ENCODE results near the gene CFAP70. TPM values are rescaled to one million over a fixed set of nuclear protein-coding genes. Genes with fewer than 3 reads are reported as not detected.

CFAP70 gene
- total RNA-seq, 1 experiment from 2014 or later: 0.10 TPM

DNA sequence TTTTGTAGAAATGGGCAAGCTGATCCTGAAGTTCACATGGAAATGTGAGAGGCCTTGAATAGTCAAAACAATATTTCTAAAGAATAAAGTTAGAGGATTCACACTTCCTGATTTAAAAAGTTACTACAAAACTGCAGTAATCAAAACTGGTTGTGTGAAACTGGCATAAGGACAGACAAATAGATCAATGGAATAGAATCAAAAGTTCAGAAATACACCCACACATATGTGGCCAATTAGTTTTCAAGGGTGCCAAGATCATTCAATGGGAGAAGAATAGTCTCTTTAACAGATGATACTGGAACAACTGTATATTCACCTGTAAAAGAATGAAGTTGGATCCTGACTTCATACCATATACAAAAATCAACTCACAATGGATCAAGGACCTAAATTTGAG is 139.3 kb downstream of the CFAP70 start:
- no TSS peak for BruUV-seq (replicated peaks)
- intact Hi-C loops (cut with micrococcal nuclease; ENCODE audit: unreplicated experiment) (no loop called here), in situ Hi-C loops (cut with HindIII; ENCODE audit: low pct_unique_long_range_greater_than_20kb, low sequenced_read_pairs) (no loop called here)
- ATAC-seq: no peak
- H3K36me3 ChIP-seq (ENCODE audit: control insufficient read depth, insufficient read depth, low read length): no peaks in the 10 kb centered on the region
- H3K4me3 ChIP-seq (ENCODE audit: low read depth in 2 of 2, low read length in 2 of 2): no peak overlapping the region
- no peaks in the 10 kb centered on the region for H3K9me3 ChIP-seq (ENCODE audit: control insufficient read depth, insufficient read depth, low read depth, low read length)
- no peak overlapping the region for H3K27ac ChIP-seq (ENCODE audit: low read length)
- no peak for DNase-seq (ENCODE audit: low read depth, low spot score)
- no peaks in the 10 kb centered on the region for H3K27me3 ChIP-seq (ENCODE audit: control insufficient read depth, insufficient read depth, low read length)
- CTCF ChIA-PET: no interaction called here
- H3K4me1 ChIP-seq (ENCODE audit: control insufficient read depth, insufficient read depth, low read length): no peaks in the 10 kb centered on the region
- TF ChIP-seq, protein P1, sequence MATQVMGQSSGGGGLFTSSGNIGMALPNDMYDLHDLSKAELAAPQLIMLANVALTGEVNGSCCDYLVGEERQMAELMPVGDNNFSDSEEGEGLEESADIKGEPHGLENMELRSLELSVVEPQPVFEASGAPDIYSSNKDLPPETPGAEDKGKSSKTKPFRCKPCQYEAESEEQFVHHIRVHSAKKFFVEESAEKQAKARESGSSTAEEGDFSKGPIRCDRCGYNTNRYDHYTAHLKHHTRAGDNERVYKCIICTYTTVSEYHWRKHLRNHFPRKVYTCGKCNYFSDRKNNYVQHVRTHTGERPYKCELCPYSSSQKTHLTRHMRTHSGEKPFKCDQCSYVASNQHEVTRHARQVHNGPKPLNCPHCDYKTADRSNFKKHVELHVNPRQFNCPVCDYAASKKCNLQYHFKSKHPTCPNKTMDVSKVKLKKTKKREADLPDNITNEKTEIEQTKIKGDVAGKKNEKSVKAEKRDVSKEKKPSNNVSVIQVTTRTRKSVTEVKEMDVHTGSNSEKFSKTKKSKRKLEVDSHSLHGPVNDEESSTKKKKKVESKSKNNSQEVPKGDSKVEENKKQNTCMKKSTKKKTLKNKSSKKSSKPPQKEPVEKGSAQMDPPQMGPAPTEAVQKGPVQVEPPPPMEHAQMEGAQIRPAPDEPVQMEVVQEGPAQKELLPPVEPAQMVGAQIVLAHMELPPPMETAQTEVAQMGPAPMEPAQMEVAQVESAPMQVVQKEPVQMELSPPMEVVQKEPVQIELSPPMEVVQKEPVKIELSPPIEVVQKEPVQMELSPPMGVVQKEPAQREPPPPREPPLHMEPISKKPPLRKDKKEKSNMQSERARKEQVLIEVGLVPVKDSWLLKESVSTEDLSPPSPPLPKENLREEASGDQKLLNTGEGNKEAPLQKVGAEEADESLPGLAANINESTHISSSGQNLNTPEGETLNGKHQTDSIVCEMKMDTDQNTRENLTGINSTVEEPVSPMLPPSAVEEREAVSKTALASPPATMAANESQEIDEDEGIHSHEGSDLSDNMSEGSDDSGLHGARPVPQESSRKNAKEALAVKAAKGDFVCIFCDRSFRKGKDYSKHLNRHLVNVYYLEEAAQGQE (IDR thresholded peaks at IDR 0.05; ENCODE audit: insufficient read depth in 1 of 2, low read depth in 2 of 2, low read length in 1 of 2): no peak
- TF ChIP-seq, protein P2, sequence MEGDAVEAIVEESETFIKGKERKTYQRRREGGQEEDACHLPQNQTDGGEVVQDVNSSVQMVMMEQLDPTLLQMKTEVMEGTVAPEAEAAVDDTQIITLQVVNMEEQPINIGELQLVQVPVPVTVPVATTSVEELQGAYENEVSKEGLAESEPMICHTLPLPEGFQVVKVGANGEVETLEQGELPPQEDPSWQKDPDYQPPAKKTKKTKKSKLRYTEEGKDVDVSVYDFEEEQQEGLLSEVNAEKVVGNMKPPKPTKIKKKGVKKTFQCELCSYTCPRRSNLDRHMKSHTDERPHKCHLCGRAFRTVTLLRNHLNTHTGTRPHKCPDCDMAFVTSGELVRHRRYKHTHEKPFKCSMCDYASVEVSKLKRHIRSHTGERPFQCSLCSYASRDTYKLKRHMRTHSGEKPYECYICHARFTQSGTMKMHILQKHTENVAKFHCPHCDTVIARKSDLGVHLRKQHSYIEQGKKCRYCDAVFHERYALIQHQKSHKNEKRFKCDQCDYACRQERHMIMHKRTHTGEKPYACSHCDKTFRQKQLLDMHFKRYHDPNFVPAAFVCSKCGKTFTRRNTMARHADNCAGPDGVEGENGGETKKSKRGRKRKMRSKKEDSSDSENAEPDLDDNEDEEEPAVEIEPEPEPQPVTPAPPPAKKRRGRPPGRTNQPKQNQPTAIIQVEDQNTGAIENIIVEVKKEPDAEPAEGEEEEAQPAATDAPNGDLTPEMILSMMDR (IDR thresholded peaks at IDR 0.05): no peak
- TF ChIP-seq SIN3A (IDR thresholded peaks at IDR 0.05; ENCODE audit: borderline replicate concordance, insufficient read depth, low read depth, low read length) (no peak), POLR2AphosphoS5 (IDR thresholded peaks at IDR 0.05; ENCODE audit: low read depth, low read length) (no peak), TCF7L2 (IDR thresholded peaks at IDR 0.05; ENCODE audit: low read depth, low read length) (no peak)
- POLR2A ChIA-PET: no interaction called here

DNA sequence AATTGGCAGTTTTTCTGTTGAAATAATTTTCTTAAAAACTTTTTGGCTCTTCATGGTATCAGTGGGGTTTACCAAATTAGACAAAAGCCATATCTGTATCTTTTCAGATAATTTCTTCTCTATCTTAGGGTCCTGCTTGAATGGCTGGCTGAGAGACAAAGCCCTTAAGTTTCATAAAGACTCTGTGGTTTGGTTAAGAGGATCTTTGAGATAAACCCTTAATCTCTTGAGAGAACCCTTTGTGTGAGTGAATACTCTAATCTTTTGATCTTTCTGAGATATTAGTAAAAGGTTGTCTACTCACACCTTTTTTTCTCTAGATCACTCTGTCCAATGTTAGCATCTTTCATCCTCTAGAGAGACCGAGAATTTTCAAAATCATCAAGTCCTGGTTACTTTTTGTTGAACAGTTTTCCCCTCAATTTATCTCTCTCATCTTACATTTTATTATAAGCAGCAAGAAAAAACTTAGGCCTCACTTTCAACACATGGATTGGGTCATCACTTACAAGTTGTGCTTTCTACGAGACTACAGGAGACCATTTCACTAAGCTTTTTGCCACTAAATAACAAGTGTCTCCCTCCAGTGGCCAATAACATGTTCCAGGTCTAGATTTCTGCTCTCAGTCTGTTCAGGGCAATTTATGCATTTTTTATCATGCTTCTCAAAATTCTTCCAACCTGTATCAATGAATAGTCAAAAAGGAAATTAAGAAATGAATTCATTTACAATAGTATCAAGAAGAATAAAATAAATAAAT is 140.1 kb downstream of the CFAP70 start:
- Histone ChIP-seq H3K4me1 (ENCODE audit: control insufficient read depth, insufficient read depth, low read length) (no peaks in the 10 kb centered on the region), H3K27me3 (ENCODE audit: control insufficient read depth, insufficient read depth, low read length) (no peaks in the 10 kb centered on the region), H3K36me3 (ENCODE audit: control insufficient read depth, insufficient read depth, low read length) (no peaks in the 10 kb centered on the region), H3K27ac (ENCODE audit: low read length) (no peak overlapping the region), H3K4me3 (ENCODE audit: low read depth in 2 of 2, low read length in 2 of 2) (no peak overlapping the region), H3K9me3 (ENCODE audit: control insufficient read depth, insufficient read depth, low read depth, low read length) (no peaks in the 10 kb centered on the region)
- TF ChIP-seq, protein P2 (IDR thresholded peaks at IDR 0.05): peak; percentile 70; the same call in 1 of the 2 replicates
- TF ChIP-seq SIN3A (IDR thresholded peaks at IDR 0.05; ENCODE audit: borderline replicate concordance, insufficient read depth, low read depth, low read length): no peak
- DNase-seq (ENCODE audit: low read depth, low spot score) (no peak), ATAC-seq (no peak)
- in situ Hi-C loops (cut with HindIII; ENCODE audit: low pct_unique_long_range_greater_than_20kb, low sequenced_read_pairs): no loop called here
- CTCF ChIA-PET: no interaction called here
- intact Hi-C loops (cut with micrococcal nuclease; ENCODE audit: unreplicated experiment): no loop called here
- POLR2A ChIA-PET: no interaction called here
- BruUV-seq (replicated peaks): no TSS peak

Measured in Panc1 (cell line).